ENCODE results near the gene CDC14A.
"Not testable (repeated sequence)": the region's sequence is repeated elsewhere in the genome, so short reads cannot be mapped to it uniquely, and the experiment has no call there.

CDC14A gene

GRCh38 chr1:100339735-100340134 lies 12.6 kb upstream of the CDC14A start:
- DNase-seq = not testable (repeated sequence)

DNA sequence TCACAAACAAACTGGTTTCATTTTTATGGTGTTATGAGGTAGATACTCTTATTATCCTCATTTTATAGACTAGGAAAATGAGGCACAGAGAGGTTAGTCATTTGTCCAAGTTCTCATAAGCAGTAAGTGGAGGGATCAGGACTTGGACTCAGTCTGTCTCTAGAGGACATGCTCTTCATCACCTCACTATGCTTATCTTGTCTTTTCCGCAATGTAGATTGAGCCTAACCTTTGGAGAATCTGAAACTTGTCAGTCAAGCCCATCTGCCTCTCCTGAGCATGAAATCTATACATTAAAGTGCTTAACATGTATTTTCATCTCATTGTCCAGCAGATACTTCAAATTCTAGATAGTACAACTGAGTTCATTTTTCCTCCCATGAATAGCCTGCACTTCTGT lies 11.8 kb upstream of the CDC14A start:
- DNase-seq = no peak

- no peak for DNase-seq
These were observed 10.0 kb upstream of the CDC14A start for GRCh38 chr1:100342348-100342747.

DNA sequence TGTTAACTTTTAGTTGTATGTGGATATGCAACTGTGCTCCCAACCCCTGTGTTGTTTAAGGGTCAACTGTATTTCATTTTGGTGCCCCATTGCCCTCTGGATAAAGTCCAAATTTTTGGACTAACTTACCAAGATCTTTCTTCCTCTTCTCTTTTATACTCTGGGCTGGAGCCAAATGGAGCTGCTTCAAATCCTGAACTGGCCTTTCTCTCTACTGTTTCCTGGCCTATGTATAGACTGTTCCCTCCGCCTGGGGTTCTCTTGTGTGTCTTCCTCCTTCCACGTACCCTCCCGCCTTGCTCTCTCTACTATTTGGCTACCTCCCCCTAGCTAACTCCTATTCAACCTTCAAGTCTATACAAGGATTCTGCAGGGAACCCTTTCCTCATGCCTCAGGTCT lies 8.4 kb upstream of the CDC14A start:
- no peak for DNase-seq

- no peak for DNase-seq
These were observed 7.5 kb upstream of the CDC14A start for GRCh38 chr1:100344774-100345173.

DNA sequence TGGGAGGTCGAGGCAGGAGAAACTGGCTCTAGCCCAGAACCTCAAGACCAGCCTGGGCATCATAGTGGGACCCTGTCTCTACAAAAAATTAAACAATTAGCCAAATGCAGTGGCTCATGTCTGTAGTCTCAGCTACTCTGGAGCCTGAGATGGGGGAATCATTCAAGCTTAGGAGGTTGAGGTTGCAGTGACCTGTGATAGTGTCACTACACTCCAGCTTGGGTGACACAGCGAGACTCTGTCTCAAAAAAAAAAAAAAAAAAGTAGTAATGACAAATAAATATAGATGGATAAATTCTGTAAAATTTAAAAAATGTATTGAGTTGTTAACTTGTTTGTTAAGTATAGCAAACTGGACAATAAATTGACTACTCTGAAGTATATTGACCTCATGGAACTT lies 5.9 kb upstream of the CDC14A start:
- DNase-seq = no peak

DNA sequence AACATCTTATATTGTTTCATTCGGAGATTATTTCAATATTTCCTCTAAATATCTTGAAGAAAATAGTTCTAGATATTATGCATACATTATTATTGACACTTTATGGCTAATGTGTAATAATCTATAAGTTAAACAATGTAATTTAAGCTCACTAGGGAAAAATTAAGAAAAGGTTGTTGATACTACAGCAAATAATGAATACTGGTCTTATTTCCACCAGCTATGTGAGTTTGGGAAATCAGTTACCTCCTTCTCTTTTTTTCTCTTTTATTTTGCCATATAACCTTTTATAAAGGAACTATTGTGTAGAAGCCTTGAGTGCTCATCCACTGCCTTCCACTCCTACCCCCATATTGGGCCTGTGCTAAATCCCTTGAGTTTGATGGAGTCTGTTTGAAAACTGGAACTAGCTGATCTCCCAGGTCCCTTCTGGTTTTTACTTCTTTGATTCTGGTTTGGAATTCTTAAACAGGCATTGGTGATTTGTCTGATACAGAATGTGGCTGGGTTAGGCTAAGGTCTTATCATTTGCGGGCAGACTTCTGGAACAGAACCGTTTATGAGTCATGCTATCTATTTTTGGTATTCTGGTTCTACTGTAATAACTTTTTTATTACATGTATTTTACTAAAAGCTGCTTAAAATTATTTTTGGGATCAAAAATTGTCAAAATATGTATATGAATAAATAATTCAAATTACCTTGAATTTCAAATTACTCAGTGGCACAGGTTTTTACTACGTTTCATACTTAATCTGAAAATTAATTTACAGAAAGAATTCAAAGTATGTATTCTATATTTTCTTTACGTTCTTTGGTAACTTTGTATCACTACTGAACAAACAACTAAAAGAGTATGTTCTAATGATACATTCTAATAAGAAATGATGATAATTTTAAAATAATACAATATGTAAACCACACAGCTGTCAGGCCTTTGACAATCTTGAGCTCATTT lies 5.0 kb upstream of the CDC14A start:
- no peak for DNase-seq

- no peak for DNase-seq
These were observed 3.7 kb upstream of the CDC14A start for GRCh38 chr1:100348549-100349144.

- DNase-seq = no peak
These were observed 3.1 kb upstream of the CDC14A start for GRCh38 chr1:100349246-100349645.

- no peak for DNase-seq
These were observed 1.6 kb upstream of the CDC14A start for GRCh38 chr1:100350787-100351094.

DNA sequence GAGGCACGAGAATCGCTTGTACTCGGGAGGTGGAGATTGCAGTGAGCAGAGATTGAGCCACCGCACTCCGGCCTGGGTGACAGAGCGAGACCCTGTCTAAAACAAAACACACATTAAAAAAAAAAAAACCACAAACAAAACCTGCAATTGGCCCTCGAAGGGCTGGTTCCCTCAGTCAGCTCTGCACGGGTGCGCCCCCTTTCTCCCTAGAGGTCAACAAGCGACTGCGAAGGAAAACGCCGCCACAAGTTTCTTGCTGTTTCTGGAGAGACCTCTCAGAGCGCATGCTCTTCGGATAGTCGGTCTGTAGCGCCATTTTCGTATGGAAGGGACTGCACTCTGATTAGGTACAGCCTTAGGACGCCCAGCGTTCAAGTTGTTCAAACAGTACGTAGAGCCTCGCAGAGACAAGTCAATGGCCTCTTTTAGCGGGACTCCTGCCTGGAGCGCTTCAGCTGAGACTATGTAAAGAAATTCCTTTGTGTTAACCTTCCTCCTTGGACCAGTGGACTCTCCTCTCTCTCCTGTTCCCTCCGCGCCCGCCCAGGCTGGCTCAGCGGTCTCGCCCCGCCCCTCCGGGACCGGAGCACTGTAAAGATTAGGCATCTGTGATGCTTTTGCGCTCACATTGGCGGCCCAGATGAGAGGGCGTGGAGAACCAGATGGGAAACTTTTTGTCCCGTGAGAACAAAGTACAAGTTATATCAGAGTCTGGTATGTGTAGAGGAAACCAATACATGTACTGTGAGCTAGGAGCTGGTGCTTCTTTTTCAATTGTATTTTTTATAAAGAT lies 1.0 kb upstream of the CDC14A start:
- peak; percentile 89 for DNase-seq

DNA sequence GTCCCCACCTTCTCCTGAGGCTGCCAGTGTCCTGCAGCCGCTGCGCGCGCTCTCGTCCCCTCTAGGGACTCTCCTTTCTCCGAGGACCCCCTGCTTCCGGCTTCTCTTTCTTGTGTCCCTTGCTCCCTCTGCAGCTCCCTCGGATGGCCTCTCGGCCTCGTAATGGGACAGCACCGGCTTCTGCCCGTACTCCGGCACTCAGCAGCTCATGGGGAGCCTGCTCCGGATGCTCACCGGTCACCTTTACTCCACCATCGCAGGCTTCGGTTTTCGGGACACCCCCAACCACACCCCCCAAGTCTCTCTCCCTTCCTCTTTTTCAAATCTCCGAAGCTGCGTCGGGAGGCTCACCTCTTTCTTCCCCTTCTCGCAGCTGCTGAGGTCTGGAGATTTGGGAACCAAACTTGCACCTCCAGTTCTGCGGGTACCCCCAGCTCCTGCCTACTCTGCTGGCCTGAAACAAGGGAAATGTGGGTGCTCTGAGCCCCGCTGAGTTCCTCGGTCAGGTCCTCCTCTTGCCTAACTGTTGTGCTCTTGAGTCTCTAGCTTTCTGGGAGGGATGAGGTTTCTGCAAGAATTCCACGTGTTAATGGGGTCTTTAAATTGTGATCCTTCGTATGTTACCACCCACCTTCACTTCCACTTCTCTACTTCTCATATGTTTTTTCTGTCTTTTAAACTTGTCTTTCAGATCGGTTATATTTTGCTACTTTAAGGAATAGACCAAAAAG lies 930 bp downstream of the CDC14A start:
- peak; percentile 27 for DNase-seq

- DNase-seq = no peak
These were observed 1.7 kb downstream of the CDC14A start for GRCh38 chr1:100353988-100354387.

- DNase-seq = no peak
These were observed 2.7 kb downstream of the CDC14A start for GRCh38 chr1:100354971-100355394.

- no peak for DNase-seq
These were observed 5.9 kb downstream of the CDC14A start for GRCh38 chr1:100358210-100358609.

- DNase-seq = no peak
These were observed 6.8 kb downstream of the CDC14A start for GRCh38 chr1:100359139-100359538.

DNA sequence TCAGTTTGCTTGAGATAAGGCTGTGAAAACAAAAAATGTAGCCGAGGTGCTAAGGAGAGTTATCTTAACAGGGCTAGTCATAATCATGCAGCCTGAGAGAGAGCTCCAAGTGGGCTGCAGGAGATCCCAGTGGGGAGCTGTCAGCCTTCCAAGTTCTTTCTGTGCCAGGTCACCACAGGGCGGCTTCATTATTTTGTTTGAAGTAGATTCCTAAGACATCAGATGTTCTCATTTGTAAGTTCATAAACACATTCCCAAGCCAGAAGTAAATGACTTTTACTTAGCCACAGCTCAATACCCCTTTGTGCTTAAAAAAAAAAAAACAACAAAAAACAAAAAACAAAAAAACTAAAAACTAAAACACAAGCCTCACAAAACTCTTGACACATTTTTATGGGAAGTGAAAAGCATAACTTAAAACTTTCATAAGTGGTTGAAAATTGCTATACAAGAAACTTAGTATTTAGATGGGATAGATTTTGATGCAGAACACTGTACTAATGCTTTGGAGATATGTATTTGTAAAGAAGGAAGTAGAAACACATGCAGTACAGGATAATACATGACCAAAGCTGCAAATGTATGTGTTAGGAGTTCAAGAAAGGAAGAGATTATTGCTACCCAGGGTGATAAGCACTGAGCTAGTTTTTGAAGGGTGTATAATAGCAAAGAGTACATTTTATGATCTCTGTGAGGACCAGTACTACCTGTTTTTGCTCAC lies 8.6 kb downstream of the CDC14A start:
- DNase-seq = no peak

- DNase-seq = no peak
These were observed 9.3 kb downstream of the CDC14A start for GRCh38 chr1:100361511-100362089.

DNA sequence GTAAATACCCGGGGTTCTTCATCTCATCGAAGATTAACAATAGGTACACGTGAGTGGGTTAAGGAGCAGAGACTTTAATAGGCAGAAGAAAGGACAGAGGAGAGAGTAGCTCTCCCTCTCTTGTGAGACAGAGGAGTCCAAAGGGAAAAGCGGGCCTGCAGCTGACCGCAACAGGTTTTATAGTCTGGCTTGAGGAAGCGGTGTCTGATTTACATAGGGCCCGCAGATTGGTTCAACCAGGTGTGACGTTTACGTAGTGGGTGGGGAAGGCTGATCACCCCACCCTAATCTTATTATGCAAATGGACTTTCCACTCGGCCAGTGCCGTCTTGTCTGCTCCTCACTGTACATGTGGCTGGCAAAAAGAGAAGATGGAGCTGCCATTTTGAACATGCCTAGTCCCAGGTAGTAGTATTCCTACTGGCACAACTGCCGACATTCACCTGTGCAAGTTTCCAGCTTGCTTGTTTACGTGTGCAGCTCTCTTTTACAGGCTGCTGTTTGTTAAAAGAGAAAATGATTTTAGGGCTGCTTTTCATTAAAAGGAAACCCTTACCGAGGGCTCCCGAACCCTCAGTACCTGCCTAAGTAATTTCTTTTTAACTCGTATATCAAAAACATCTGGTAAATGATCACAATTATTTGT lies 10.6 kb downstream of the CDC14A start:
- DNase-seq = no peak

GRCh38 chr1:100363831-100364230 lies 11.5 kb downstream of the CDC14A start:
- no peak for DNase-seq

GRCh38 chr1:100364697-100365096 lies 12.4 kb downstream of the CDC14A start:
- no peak for DNase-seq

GRCh38 chr1:100366209-100366525 lies 13.9 kb downstream of the CDC14A start:
- DNase-seq = no peak

Data from GDM1 (cell line).